ENCODE data around the gene FOXP1.

GRCh38 chr3:71503525-71504249 lies 79.8 kb downstream of the FOXP1 start:
- no peak for TF ChIP-seq REST (IDR thresholded peaks at IDR 0.05; ENCODE audit: insufficient read depth in 1 of 2, low read depth in 2 of 2, low read length in 2 of 2)
- TF ChIP-seq POLR2AphosphoS5 (IDR thresholded peaks at IDR 0.05; ENCODE audit: low read depth, low read length) = no peak
